Measurements from ENCODE around the gene HIGD1A. TPM values are rescaled to one million over a fixed set of nuclear protein-coding genes. Genes with fewer than 3 reads are reported as not detected.

The HIGD1A gene
- total and polyA plus RNA-seq, 2 experiments from 2014 or later: 102 to 144 TPM

- no peak overlapping the region for H3K4me2 ChIP-seq
- H3K4me3 ChIP-seq: no peak overlapping the region
- TF ChIP-seq POLR2AphosphoS5 (IDR thresholded peaks at IDR 0.05; ENCODE audit: low read depth) (no peak), CREB1 (CRISPR knock-in tag; IDR thresholded peaks at IDR 0.05; ENCODE audit: low read depth) (no peak), JUNB (IDR thresholded peaks at IDR 0.05; ENCODE audit: unreplicated experiment) (no peak), EZH2 (IDR thresholded peaks at IDR 0.05; ENCODE audit: low read depth, unreplicated experiment) (no peak), ZNF114 (CRISPR knock-in tag; IDR thresholded peaks at IDR 0.05) (no peak), NANOG (IDR thresholded peaks at IDR 0.05; ENCODE audit: borderline replicate concordance) (no peak), ZNF462 (CRISPR knock-in tag; IDR thresholded peaks at IDR 0.05) (no peak), CTCF (conservative IDR thresholded peaks at IDR 0.05; ENCODE audit: low read depth in 2 of 2) (no peak), REST (IDR thresholded peaks at IDR 0.05; ENCODE audit: unreplicated experiment) (no peak), EZH2phosphoT487 (IDR thresholded peaks at IDR 0.05; ENCODE audit: unreplicated experiment) (no peak), ZNF331 (CRISPR knock-in tag; IDR thresholded peaks at IDR 0.05; ENCODE audit: low read depth) (no peak), ETS1 (IDR thresholded peaks at IDR 0.05) (no peak), STAT1 (IDR thresholded peaks at IDR 0.05; ENCODE audit: unreplicated experiment) (no peak)
- Mint-ChIP-seq H3K4me3 (no peak overlapping the region), H3K4me1 (peaks cover 34% of the 10 kb centered on the region), H3K9me3 (peaks cover 6% of the 10 kb centered on the region; the same call in 1 of the 3 replicates), H3K36me3 (ENCODE audit: low read depth) (no peaks in the 10 kb centered on the region), H3K27me3 (ENCODE audit: insufficient read depth, low read depth, poor library complexity) (peaks cover 15% of the 10 kb centered on the region), H3K27ac (no peak overlapping the region)
- H3K36me3 ChIP-seq (ENCODE audit: insufficient read depth): no peaks in the 10 kb centered on the region
- H4K20me1 ChIP-seq (replicated peaks; ENCODE audit: insufficient read depth): no peaks in the 10 kb centered on the region
- ATAC-seq: no peak
- H3K9me2 ChIP-seq (ENCODE audit: insufficient read depth): peaks cover 5% of the 10 kb centered on the region; the same call in 1 of the 2 replicates
- no peak for DNase-seq (ENCODE audit: low spot score)
- H3F3A ChIP-seq (replicated peaks; ENCODE audit: low read depth): no peaks in the 10 kb centered on the region
- H3K27ac ChIP-seq (ENCODE audit: low read depth): no peak overlapping the region
- H3K4me1 ChIP-seq (ENCODE audit: insufficient read depth): peaks cover 15% of the 10 kb centered on the region
- no peaks in the 10 kb centered on the region for H3K79me2 ChIP-seq (replicated peaks; ENCODE audit: insufficient read depth)
- H3K27me3 ChIP-seq (ENCODE audit: insufficient read depth): no peaks in the 10 kb centered on the region
- H2AFZ ChIP-seq: no peak overlapping the region
Measured at GRCh38 chr3:42735615-42736014, 68.7 kb downstream of the HIGD1A start.
